Activated naive CD8-positive, alpha-beta T cell treated with anti-CD3 and anti-CD28 coated beads, Interleukin-2, amount 50 U/mL, for 24 hours (primary cell): ENCODE measurements around the gene NSD2.
"Not testable (repeated sequence)": the region's sequence is repeated elsewhere in the genome, so short reads cannot be mapped to it uniquely, and the experiment has no call there.

Experiments used
- ATAC-seq: fragments of 150-1000 bp; cut with Tn5 transposase; one replicate; pipeline ENCODE4 v1.10.0; 2021
- DNase-seq: peaks from one replicate; pipeline ENCODE4 v3.0.0; 2021
- H3K27ac Mint-ChIP-seq: one replicate; pipeline ENCODE4 v1.8.0; 2021; ENCODE audit warnings: mild to moderate bottlenecking, mixed read lengths
- H3K27me3 Mint-ChIP-seq: one replicate; pipeline ENCODE4 v1.8.0; 2021; ENCODE audit warnings: mixed read lengths
- H3K36me3 Mint-ChIP-seq: one replicate; pipeline ENCODE4 v1.8.0; 2021; ENCODE audit warnings: low read depth, mixed read lengths
- H3K4me1 Mint-ChIP-seq: one replicate; pipeline ENCODE4 v1.8.0; 2021; ENCODE audit warnings: mixed read lengths
- H3K4me3 Mint-ChIP-seq: one replicate; pipeline ENCODE4 v1.8.0; 2021; ENCODE audit warnings: mild to moderate bottlenecking, moderate library complexity, mixed read lengths
- H3K9me3 Mint-ChIP-seq: one replicate; pipeline ENCODE4 v1.8.0; 2021; ENCODE audit warnings: mixed read lengths

Gene NSD2

GRCh38 chr4:1890979-1891570 lies 19.9 kb downstream of the NSD2 start:
- ATAC-seq (no peak), DNase-seq (no peak)
- Mint-ChIP-seq H3K27ac (no peak overlapping the region), H3K9me3 (no peaks in the 10 kb centered on the region), H3K27me3 (no peaks in the 10 kb centered on the region), H3K4me3 (no peak overlapping the region), H3K36me3 (peaks cover 22% of the 10 kb centered on the region), H3K4me1 (peaks cover 11% of the 10 kb centered on the region)

GRCh38 chr4:1895971-1896657 lies 24.9 kb downstream of the NSD2 start:
- Mint-ChIP-seq H3K9me3 (no peaks in the 10 kb centered on the region), H3K27ac (no peak overlapping the region), H3K4me1 (peaks cover 12% of the 10 kb centered on the region), H3K4me3 (no peak overlapping the region), H3K27me3 (no peaks in the 10 kb centered on the region), H3K36me3 (peaks cover 28% of the 10 kb centered on the region)
- no peak for DNase-seq
- no peak for ATAC-seq

- Mint-ChIP-seq H3K27me3 (no peaks in the 10 kb centered on the region), H3K27ac (no peak overlapping the region), H3K9me3 (no peaks in the 10 kb centered on the region), H3K4me1 (peaks cover 12% of the 10 kb centered on the region), H3K4me3 (no peak overlapping the region), H3K36me3 (peaks cover 33% of the 10 kb centered on the region)
- no peak for ATAC-seq
- no peak for DNase-seq
These were observed 25.4 kb downstream of the NSD2 start for GRCh38 chr4:1896658-1896991.

- no peak overlapping the region for H3K27ac Mint-ChIP-seq
- peaks cover 38% of the 10 kb centered on the region for H3K36me3 Mint-ChIP-seq
- no peaks in the 10 kb centered on the region for H3K9me3 Mint-ChIP-seq
- no peak for ATAC-seq
- H3K4me1 Mint-ChIP-seq = peaks cover 21% of the 10 kb centered on the region
- H3K27me3 Mint-ChIP-seq = no peaks in the 10 kb centered on the region
- H3K4me3 Mint-ChIP-seq = no peak overlapping the region
- no peak for DNase-seq
These were observed 26.8 kb downstream of the NSD2 start for GRCh38 chr4:1898007-1898406.

GRCh38 chr4:1898681-1899080 lies 27.5 kb downstream of the NSD2 start:
- H3K27ac Mint-ChIP-seq = no peak overlapping the region

GRCh38 chr4:1899149-1900086 lies 28.2 kb downstream of the NSD2 start:
- Mint-ChIP-seq H3K4me1 (peaks cover 24% of the 10 kb centered on the region), H3K4me3 (no peak overlapping the region), H3K36me3 (peaks cover 44% of the 10 kb centered on the region), H3K9me3 (no peaks in the 10 kb centered on the region), H3K27ac (no peak overlapping the region), H3K27me3 (no peaks in the 10 kb centered on the region)
- ATAC-seq (peak; percentile 89), DNase-seq (peak; percentile 71)

More at GRCh38 chr4:1898681-1899080, 27.5 kb downstream of the NSD2 start:
- Mint-ChIP-seq H3K4me3 (no peak overlapping the region), H3K9me3 (no peaks in the 10 kb centered on the region), H3K27me3 (no peaks in the 10 kb centered on the region), H3K36me3 (peaks cover 43% of the 10 kb centered on the region), H3K4me1 (peaks cover 24% of the 10 kb centered on the region)
- no peak for DNase-seq
- no peak for ATAC-seq

GRCh38 chr4:1900087-1900433 lies 28.9 kb downstream of the NSD2 start:
- peaks cover 45% of the 10 kb centered on the region for H3K36me3 Mint-ChIP-seq
- H3K4me1 Mint-ChIP-seq = peaks cover 23% of the 10 kb centered on the region
- H3K27me3 Mint-ChIP-seq = no peaks in the 10 kb centered on the region
- no peak overlapping the region for H3K4me3 Mint-ChIP-seq
- ATAC-seq (no peak), DNase-seq (no peak)
- no peaks in the 10 kb centered on the region for H3K9me3 Mint-ChIP-seq
- H3K27ac Mint-ChIP-seq = no peak overlapping the region

GRCh38 chr4:1900624-1901023 lies 29.4 kb downstream of the NSD2 start:
- DNase-seq (no peak), ATAC-seq (no peak)
- Mint-ChIP-seq H3K36me3 (peaks cover 49% of the 10 kb centered on the region), H3K27ac (no peak overlapping the region), H3K27me3 (no peaks in the 10 kb centered on the region), H3K4me3 (no peak overlapping the region), H3K9me3 (no peaks in the 10 kb centered on the region), H3K4me1 (peaks cover 24% of the 10 kb centered on the region)

- Mint-ChIP-seq H3K4me1 (peaks cover 29% of the 10 kb centered on the region), H3K36me3 (peaks cover 51% of the 10 kb centered on the region), H3K27ac (no peak overlapping the region), H3K27me3 (no peaks in the 10 kb centered on the region), H3K9me3 (no peaks in the 10 kb centered on the region), H3K4me3 (no peak overlapping the region)
- DNase-seq (no peak), ATAC-seq (no peak)
These were observed 29.9 kb downstream of the NSD2 start for GRCh38 chr4:1901127-1901526.

GRCh38 chr4:1902243-1902642 lies 31.1 kb downstream of the NSD2 start:
- Mint-ChIP-seq H3K27ac (no peak overlapping the region), H3K27me3 (no peaks in the 10 kb centered on the region), H3K36me3 (peaks cover 59% of the 10 kb centered on the region), H3K4me3 (no peak overlapping the region), H3K9me3 (no peaks in the 10 kb centered on the region), H3K4me1 (peaks cover 32% of the 10 kb centered on the region)
- DNase-seq = no peak
- ATAC-seq = no peak

- DNase-seq = no peak
- peaks cover 31% of the 10 kb centered on the region for H3K4me1 Mint-ChIP-seq
- ATAC-seq = peak; percentile 55
- no peak overlapping the region for H3K4me3 Mint-ChIP-seq
- peak overlapping the region; percentile 39 for H3K27ac Mint-ChIP-seq
- peaks cover 66% of the 10 kb centered on the region for H3K36me3 Mint-ChIP-seq
- no peaks in the 10 kb centered on the region for H3K9me3 Mint-ChIP-seq
- no peaks in the 10 kb centered on the region for H3K27me3 Mint-ChIP-seq
These were observed 31.8 kb downstream of the NSD2 start for GRCh38 chr4:1903035-1903434.

- no peaks in the 10 kb centered on the region for H3K9me3 Mint-ChIP-seq
- DNase-seq (no peak), ATAC-seq (no peak)
- peaks cover 31% of the 10 kb centered on the region for H3K4me1 Mint-ChIP-seq
- H3K4me3 Mint-ChIP-seq = no peak overlapping the region
- no peak overlapping the region for H3K27ac Mint-ChIP-seq
- H3K36me3 Mint-ChIP-seq = peaks cover 70% of the 10 kb centered on the region
- H3K27me3 Mint-ChIP-seq = no peaks in the 10 kb centered on the region
These were observed 32.8 kb downstream of the NSD2 start for GRCh38 chr4:1904042-1904441.

GRCh38 chr4:1907848-1908525 lies 36.8 kb downstream of the NSD2 start:
- H3K9me3 Mint-ChIP-seq = no peaks in the 10 kb centered on the region
- no peak overlapping the region for H3K27ac Mint-ChIP-seq
- ATAC-seq = no peak
- no peaks in the 10 kb centered on the region for H3K27me3 Mint-ChIP-seq
- no peak for DNase-seq
- peaks cover 61% of the 10 kb centered on the region for H3K36me3 Mint-ChIP-seq
- peaks cover 19% of the 10 kb centered on the region for H3K4me1 Mint-ChIP-seq
- no peak overlapping the region for H3K4me3 Mint-ChIP-seq

- H3K4me1 Mint-ChIP-seq = peaks cover 16% of the 10 kb centered on the region
- not testable (repeated sequence) for H3K27ac Mint-ChIP-seq, H3K9me3 Mint-ChIP-seq, ATAC-seq, H3K27me3 Mint-ChIP-seq, H3K4me3 Mint-ChIP-seq, DNase-seq
- H3K36me3 Mint-ChIP-seq = peaks cover 60% of the 10 kb centered on the region
These were observed 38.5 kb downstream of the NSD2 start for GRCh38 chr4:1909696-1910095.
